MM.1S (cell line): ENCODE data around the gene IRAK2.

Experiments used
- DNase-seq: peaks from one replicate; pipeline ENCODE4 v3.0.0-alpha.2; 2015
- H2AFZ ChIP-seq: fragments of 300-600 bp; sonication (generic); 2 replicates; pipeline ENCODE4 v1.6.0; 2016; ENCODE audit warnings: antibody characterized with exemption, low read length
- H3F3A ChIP-seq: fragments of 300-600 bp; sonication (generic); 2 replicates; pipeline ENCODE4 v1.6.1; 2016; ENCODE audit warnings: mild to moderate bottlenecking, antibody characterized with exemption, low read length, moderate library complexity, mixed read lengths; ENCODE audit not compliant: insufficient read depth
- H3K27ac ChIP-seq: fragments of 300-600 bp; sonication (generic); 2 replicates; pipeline ENCODE4 v1.5.1; 2016; ENCODE audit warnings: mild to moderate bottlenecking, low read length
- H3K27me3 ChIP-seq: fragments of 300-600 bp; sonication (generic); replicated peaks from 2 replicates; pipeline ENCODE4 v1.6.0; 2016; ENCODE audit warnings: low read length; ENCODE audit not compliant: insufficient read depth
- H3K36me3 ChIP-seq: fragments of 300-600 bp; sonication (generic); replicated peaks from 2 replicates; pipeline ENCODE4 v1.6.1; 2016; ENCODE audit warnings: mild to moderate bottlenecking, low read length, mixed read lengths; ENCODE audit not compliant: insufficient read depth
- H3K4me1 ChIP-seq: fragments of 300-600 bp; sonication (generic); 2 replicates; pipeline ENCODE4 v1.6.1; 2016; ENCODE audit warnings: low read length, mixed read lengths
- H3K4me2 ChIP-seq: fragments of 300-600 bp; sonication (generic); 2 replicates; pipeline ENCODE4 v1.6.0; 2016; ENCODE audit warnings: low read depth, low read length
- H3K4me3 ChIP-seq: fragments of 300-600 bp; sonication (generic); 2 replicates; pipeline ENCODE4 v1.5.1; 2016; ENCODE audit warnings: low read length, mixed read lengths
- H3K79me2 ChIP-seq: fragments of 300-600 bp; sonication (generic); 2 replicates; pipeline ENCODE4 v1.6.1; 2016; ENCODE audit warnings: mixed run types, low read length, mixed read lengths
- H3K9ac ChIP-seq: fragments of 300-600 bp; sonication (generic); 2 replicates; pipeline ENCODE4 v1.6.1; 2016; ENCODE audit warnings: low read length, mixed read lengths
- H3K9me2 ChIP-seq: fragments of 300-600 bp; sonication (generic); replicated peaks from 2 replicates; pipeline ENCODE4 v1.6.1; 2016; ENCODE audit warnings: mild to moderate bottlenecking, low read length, mixed read lengths; ENCODE audit not compliant: insufficient read depth
- H3K9me3 ChIP-seq: fragments of 300-600 bp; sonication (generic); replicated peaks from 2 replicates; pipeline ENCODE4 v1.6.1; 2016; ENCODE audit warnings: mild to moderate bottlenecking, low read length, mixed read lengths; ENCODE audit not compliant: insufficient read depth
- H4K20me1 ChIP-seq: fragments of 300-600 bp; sonication (generic); 2 replicates; pipeline ENCODE4 v1.6.1; 2016; ENCODE audit warnings: mild to moderate bottlenecking, low read length, moderate library complexity, mixed read lengths; ENCODE audit not compliant: insufficient read depth
- EZH2 ChIP-seq: fragments of 300-600 bp; sonication (generic); optimal IDR thresholded peaks from 2 replicates; pipeline ENCODE3; 2017; ENCODE audit warnings: low read depth, mild to moderate bottlenecking, antibody characterized with exemption, low read length, mixed read lengths
- EZH2phosphoT487 ChIP-seq: fragments of 300-600 bp; sonication (generic); IDR thresholded peaks from 2 replicates; pipeline ENCODE4 v1.6.1; 2018; ENCODE audit warnings: antibody characterized with exemption, low read length
- TF ChIP-seq, protein P1 (sequence below): fragments of 300-600 bp; sonication (generic); IDR thresholded peaks from 2 replicates; pipeline ENCODE4 v1.5.1; 2016; ENCODE audit warnings: antibody characterized with exemption, low read length, mixed read lengths

The IRAK2 gene

DNA sequence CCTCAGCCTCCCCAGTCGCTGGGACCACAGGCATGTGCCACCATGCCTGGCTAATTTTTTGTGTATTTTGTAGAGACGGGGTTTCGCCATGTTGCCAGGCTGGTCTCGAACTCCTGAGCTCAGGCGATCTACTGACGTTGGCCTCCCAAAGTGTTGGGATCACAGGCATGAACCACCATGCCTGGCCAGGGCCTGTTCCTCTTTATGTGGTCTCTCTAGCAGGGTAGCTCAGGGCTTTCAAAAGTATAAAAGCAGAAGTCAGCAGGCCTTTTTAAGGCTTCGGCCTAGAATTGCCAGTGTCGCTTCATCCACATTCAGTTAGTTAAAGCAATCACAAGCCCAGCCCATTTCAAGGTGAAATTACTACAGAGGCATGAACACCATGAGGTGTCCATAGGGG is 15.5 kb upstream of the IRAK2 start:
- Histone ChIP-seq H4K20me1 (no peaks in the 10 kb centered on the region), H3K4me1 (no peaks in the 10 kb centered on the region), H3K4me2 (no peak overlapping the region), H3F3A (no peaks in the 10 kb centered on the region), H2AFZ (no peak overlapping the region), H3K9ac (no peak overlapping the region), H3K27ac (no peak overlapping the region), H3K9me2 (no peaks in the 10 kb centered on the region), H3K36me3 (0 out of 2 replicates have a peak, but pooled peaks cover 6% of the 10 kb centered on the region), H3K9me3 (no peaks in the 10 kb centered on the region), H3K27me3 (no peaks in the 10 kb centered on the region), H3K79me2 (peaks cover 33% of the 10 kb centered on the region), H3K4me3 (no peak overlapping the region)
- no peak for TF ChIP-seq EZH2phosphoT487
- TF ChIP-seq, protein P1, sequence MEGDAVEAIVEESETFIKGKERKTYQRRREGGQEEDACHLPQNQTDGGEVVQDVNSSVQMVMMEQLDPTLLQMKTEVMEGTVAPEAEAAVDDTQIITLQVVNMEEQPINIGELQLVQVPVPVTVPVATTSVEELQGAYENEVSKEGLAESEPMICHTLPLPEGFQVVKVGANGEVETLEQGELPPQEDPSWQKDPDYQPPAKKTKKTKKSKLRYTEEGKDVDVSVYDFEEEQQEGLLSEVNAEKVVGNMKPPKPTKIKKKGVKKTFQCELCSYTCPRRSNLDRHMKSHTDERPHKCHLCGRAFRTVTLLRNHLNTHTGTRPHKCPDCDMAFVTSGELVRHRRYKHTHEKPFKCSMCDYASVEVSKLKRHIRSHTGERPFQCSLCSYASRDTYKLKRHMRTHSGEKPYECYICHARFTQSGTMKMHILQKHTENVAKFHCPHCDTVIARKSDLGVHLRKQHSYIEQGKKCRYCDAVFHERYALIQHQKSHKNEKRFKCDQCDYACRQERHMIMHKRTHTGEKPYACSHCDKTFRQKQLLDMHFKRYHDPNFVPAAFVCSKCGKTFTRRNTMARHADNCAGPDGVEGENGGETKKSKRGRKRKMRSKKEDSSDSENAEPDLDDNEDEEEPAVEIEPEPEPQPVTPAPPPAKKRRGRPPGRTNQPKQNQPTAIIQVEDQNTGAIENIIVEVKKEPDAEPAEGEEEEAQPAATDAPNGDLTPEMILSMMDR, result no peak
- no peak for TF ChIP-seq EZH2
- DNase-seq, result no peak

DNA sequence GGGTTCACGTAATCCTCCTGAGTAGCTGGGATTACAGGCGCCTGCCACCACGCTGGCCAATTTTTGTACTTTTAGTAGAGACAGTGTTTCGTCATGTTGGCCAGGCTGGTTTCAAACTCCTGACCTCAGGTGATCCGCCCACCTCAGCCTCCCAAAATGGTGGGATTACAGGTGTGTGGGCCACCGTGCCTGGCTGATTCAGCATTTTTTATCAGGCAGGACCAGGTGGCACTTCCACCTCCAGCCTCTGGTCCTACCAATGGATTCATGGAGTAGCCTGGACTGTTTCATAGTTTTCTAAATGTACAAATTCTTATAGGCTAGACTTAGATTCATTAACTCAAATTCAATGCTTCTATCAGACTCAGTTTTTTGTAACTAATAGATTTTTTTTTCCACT is 13.7 kb upstream of the IRAK2 start:
- H2AFZ ChIP-seq, result no peak overlapping the region
- no peak overlapping the region for H3K27ac ChIP-seq
- TF ChIP-seq, protein P1, result no peak
- no peak for TF ChIP-seq EZH2phosphoT487
- no peak for TF ChIP-seq EZH2
- H3K4me2 ChIP-seq, result no peak overlapping the region
- H3K9me2 ChIP-seq, result no peaks in the 10 kb centered on the region
- H3K27me3 ChIP-seq, result no peaks in the 10 kb centered on the region
- H3K36me3 ChIP-seq, result 0 out of 2 replicates have a peak, but pooled peaks cover 6% of the 10 kb centered on the region
- no peaks in the 10 kb centered on the region for H3K4me1 ChIP-seq
- peaks cover 16% of the 10 kb centered on the region for H3K79me2 ChIP-seq
- no peak for DNase-seq
- no peaks in the 10 kb centered on the region for H3K9me3 ChIP-seq
- no peak overlapping the region for H3K9ac ChIP-seq
- H3F3A ChIP-seq, result no peaks in the 10 kb centered on the region
- H3K4me3 ChIP-seq, result no peak overlapping the region
- H4K20me1 ChIP-seq, result no peaks in the 10 kb centered on the region

DNA sequence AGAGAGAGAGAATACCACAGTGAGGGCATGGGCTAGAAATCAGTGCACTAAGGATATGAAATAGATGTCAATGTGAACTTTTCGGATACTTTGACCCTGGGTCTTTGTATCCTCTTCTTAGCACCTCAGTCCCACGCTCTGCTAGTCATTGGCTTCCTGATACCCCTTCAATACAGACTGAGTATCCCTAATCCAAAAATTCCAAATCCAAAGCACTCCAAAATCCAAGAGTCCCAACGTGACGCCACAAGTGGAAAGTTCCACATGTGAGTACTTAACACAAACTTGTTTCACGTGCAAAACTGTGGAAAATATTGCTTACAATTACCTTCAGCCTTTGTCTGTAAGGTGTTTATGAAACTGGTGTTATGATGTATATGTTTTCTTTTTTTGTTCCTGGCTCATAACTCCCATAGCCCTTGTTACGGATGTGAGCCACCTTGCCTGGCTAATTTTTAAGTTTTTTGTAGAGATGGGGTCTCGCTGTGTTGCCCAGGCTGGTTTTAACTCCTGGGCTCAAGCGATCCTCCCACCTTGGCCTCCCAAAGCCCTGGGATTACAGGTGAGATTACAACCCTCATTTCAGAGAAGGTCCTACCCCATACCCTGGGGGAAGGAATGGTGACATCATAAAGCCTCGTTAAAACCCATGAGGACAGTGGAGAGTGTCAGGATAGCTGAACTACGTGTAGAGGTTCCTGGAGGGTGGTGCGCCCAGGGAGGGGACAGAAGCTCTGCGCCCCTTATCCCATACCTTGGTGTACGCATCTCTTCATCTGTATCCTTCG is 10.2 kb upstream of the IRAK2 start:
- H4K20me1 ChIP-seq, result no peaks in the 10 kb centered on the region
- no peaks in the 10 kb centered on the region for H3K27me3 ChIP-seq
- no peak overlapping the region for H2AFZ ChIP-seq
- no peak overlapping the region for H3K4me2 ChIP-seq
- no peak overlapping the region for H3K27ac ChIP-seq
- no peak overlapping the region for H3K4me3 ChIP-seq
- H3K4me1 ChIP-seq, result no peaks in the 10 kb centered on the region
- H3K36me3 ChIP-seq, result 0 out of 2 replicates have a peak, but pooled peaks cover 6% of the 10 kb centered on the region
- H3K79me2 ChIP-seq, result no peaks in the 10 kb centered on the region
- TF ChIP-seq, protein P1, result no peak
- TF ChIP-seq EZH2 (no peak), EZH2phosphoT487 (no peak)
- no peak overlapping the region for H3K9ac ChIP-seq
- H3K9me3 ChIP-seq, result no peaks in the 10 kb centered on the region
- H3K9me2 ChIP-seq, result no peaks in the 10 kb centered on the region
- no peaks in the 10 kb centered on the region for H3F3A ChIP-seq
- DNase-seq, result no peak
